Stimulated activated CD4-positive, alpha-beta T cell treated with anti-CD3 and anti-CD28 coated beads, Interleukin-15, amount 100 ng/mL, for 24 hours (primary cell): ENCODE data around the gene TADA2B.

Experiments
- DNase-seq: peaks from one replicate; pipeline ENCODE4 v3.0.0-alpha.2; 2020

TADA2B gene

GRCh38 chr4:7018281-7018680, 24.9 kb upstream of the TADA2B start:
- DNase-seq = no peak

GRCh38 chr4:7019367-7019766, 23.8 kb upstream of the TADA2B start:
- no peak for DNase-seq

- no peak for DNase-seq
Observed at GRCh38 chr4:7020290-7020689, 22.9 kb upstream of the TADA2B start.

- no peak for DNase-seq
Observed at GRCh38 chr4:7020856-7021255, 22.3 kb upstream of the TADA2B start.

- DNase-seq = no peak
Observed at GRCh38 chr4:7021355-7021754, 21.8 kb upstream of the TADA2B start.

- no peak for DNase-seq
Observed at GRCh38 chr4:7021930-7022664, 21.1 kb upstream of the TADA2B start.

GRCh38 chr4:7023486-7023885, 19.7 kb upstream of the TADA2B start:
- DNase-seq = no peak

- DNase-seq = no peak
Observed at GRCh38 chr4:7023901-7024300, 19.3 kb upstream of the TADA2B start.

- no peak for DNase-seq
Observed at GRCh38 chr4:7024336-7024890, 18.8 kb upstream of the TADA2B start.

GRCh38 chr4:7025040-7025602, 18.1 kb upstream of the TADA2B start:
- no peak for DNase-seq

GRCh38 chr4:7026107-7026506, 17.1 kb upstream of the TADA2B start:
- DNase-seq = no peak

- no peak for DNase-seq
Observed at GRCh38 chr4:7027284-7027683, 15.9 kb upstream of the TADA2B start.

GRCh38 chr4:7027913-7028312, 15.3 kb upstream of the TADA2B start:
- DNase-seq = no peak

- no peak for DNase-seq
Observed at GRCh38 chr4:7029212-7029611, 14.0 kb upstream of the TADA2B start.

GRCh38 chr4:7029921-7030320, 13.3 kb upstream of the TADA2B start:
- DNase-seq = no peak

GRCh38 chr4:7030856-7031255, 12.3 kb upstream of the TADA2B start:
- DNase-seq = no peak

- DNase-seq = no peak
Observed at GRCh38 chr4:7031558-7032449, 11.4 kb upstream of the TADA2B start.

GRCh38 chr4:7032596-7032995, 10.6 kb upstream of the TADA2B start:
- DNase-seq = no peak

- no peak for DNase-seq
Observed at GRCh38 chr4:7034262-7035081, 8.7 kb upstream of the TADA2B start.

- no peak for DNase-seq
Observed at GRCh38 chr4:7037425-7037824, 5.7 kb upstream of the TADA2B start.

GRCh38 chr4:7040765-7041164, 2.4 kb upstream of the TADA2B start:
- no peak for DNase-seq

- no peak for DNase-seq
Observed at GRCh38 chr4:7041246-7041645, 1.9 kb upstream of the TADA2B start.
